ENCODE data around the gene TJP1.

TJP1 gene

GRCh38 chr15:29713784-29714183, 108.5 kb downstream of the TJP1 start:
- no peak for TF ChIP-seq REST (IDR thresholded peaks at IDR 0.05; ENCODE audit: insufficient read depth in 1 of 2, low read depth in 2 of 2, low read length in 2 of 2)
- TF ChIP-seq TAF1 (IDR thresholded peaks at IDR 0.05; ENCODE audit: borderline replicate concordance, insufficient read depth, low read length): no peak
- no peak for TF ChIP-seq FOXP2 (optimal IDR thresholded peaks at IDR 0.05; ENCODE audit: borderline replicate concordance, extremely low read depth, extremely low read length, insufficient read depth)
- TF ChIP-seq POLR2AphosphoS5 (IDR thresholded peaks at IDR 0.05; ENCODE audit: low read depth, low read length): no peak
- no peak for TF ChIP-seq SIN3A (IDR thresholded peaks at IDR 0.05; ENCODE audit: borderline replicate concordance, insufficient read depth, low read length)

GRCh38 chr15:29712149-29712885, 110.0 kb downstream of the TJP1 start:
- no peak for TF ChIP-seq TAF1 (IDR thresholded peaks at IDR 0.05; ENCODE audit: borderline replicate concordance, insufficient read depth, low read length)
- no peak for TF ChIP-seq POLR2AphosphoS5 (IDR thresholded peaks at IDR 0.05; ENCODE audit: low read depth, low read length)
- TF ChIP-seq SIN3A (IDR thresholded peaks at IDR 0.05; ENCODE audit: borderline replicate concordance, insufficient read depth, low read length): no peak
- no peak for TF ChIP-seq FOXP2 (optimal IDR thresholded peaks at IDR 0.05; ENCODE audit: borderline replicate concordance, extremely low read depth, extremely low read length, insufficient read depth)

- TF ChIP-seq SIN3A (IDR thresholded peaks at IDR 0.05; ENCODE audit: borderline replicate concordance, insufficient read depth, low read length) (no peak), FOXP2 (optimal IDR thresholded peaks at IDR 0.05; ENCODE audit: borderline replicate concordance, extremely low read depth, extremely low read length, insufficient read depth) (no peak), REST (IDR thresholded peaks at IDR 0.05; ENCODE audit: insufficient read depth in 1 of 2, low read depth in 2 of 2, low read length in 2 of 2) (no peak), TAF1 (IDR thresholded peaks at IDR 0.05; ENCODE audit: borderline replicate concordance, insufficient read depth, low read length) (no peak), POLR2AphosphoS5 (IDR thresholded peaks at IDR 0.05; ENCODE audit: low read depth, low read length) (no peak)
Measured at GRCh38 chr15:29711531-29711930, 110.7 kb downstream of the TJP1 start.

GRCh38 chr15:29708519-29708918, 113.7 kb downstream of the TJP1 start:
- no peak for TF ChIP-seq FOXP2 (optimal IDR thresholded peaks at IDR 0.05; ENCODE audit: borderline replicate concordance, extremely low read depth, extremely low read length, insufficient read depth)
- no peak for TF ChIP-seq POLR2AphosphoS5 (IDR thresholded peaks at IDR 0.05; ENCODE audit: low read depth, low read length)
- no peak for TF ChIP-seq SIN3A (IDR thresholded peaks at IDR 0.05; ENCODE audit: borderline replicate concordance, insufficient read depth, low read length)
- no peak for TF ChIP-seq REST (IDR thresholded peaks at IDR 0.05; ENCODE audit: insufficient read depth in 1 of 2, low read depth in 2 of 2, low read length in 2 of 2)
- no peak for TF ChIP-seq TAF1 (IDR thresholded peaks at IDR 0.05; ENCODE audit: borderline replicate concordance, insufficient read depth, low read length)

- TF ChIP-seq POLR2AphosphoS5 (IDR thresholded peaks at IDR 0.05; ENCODE audit: low read depth, low read length): no peak
- TF ChIP-seq REST (IDR thresholded peaks at IDR 0.05; ENCODE audit: insufficient read depth in 1 of 2, low read depth in 2 of 2, low read length in 2 of 2): no peak
- TF ChIP-seq FOXP2 (optimal IDR thresholded peaks at IDR 0.05; ENCODE audit: borderline replicate concordance, extremely low read depth, extremely low read length, insufficient read depth): no peak
- TF ChIP-seq TAF1 (IDR thresholded peaks at IDR 0.05; ENCODE audit: borderline replicate concordance, insufficient read depth, low read length): no peak
- TF ChIP-seq SIN3A (IDR thresholded peaks at IDR 0.05; ENCODE audit: borderline replicate concordance, insufficient read depth, low read length): no peak
Measured at GRCh38 chr15:29704950-29705597, 117.2 kb downstream of the TJP1 start.

All from PFSK-1 (cell line).